HepG2 (cell line): Measurements from ENCODE around the gene CBX5. TPM values are rescaled to one million over a fixed set of nuclear protein-coding genes. Genes with fewer than 3 reads are reported as not detected.
A peak's percentile ranks its signal among the peaks of the same experiment; 100 is the strongest.

ENCODE experiments used
- CC2D1A ChIP-seq: sonication (generic); formaldehyde crosslinking; IDR thresholded peaks from 2 replicates; pipeline ENCODE4 v1.8.1; 2023; ENCODE audit warnings: mild to moderate bottlenecking, missing genetic modification reagents
- ESRRA ChIP-seq: sonication (generic); formaldehyde crosslinking; IDR thresholded peaks from 2 replicates; pipeline ENCODE4 v1.5.1; 2020; ENCODE audit warnings: mild to moderate bottlenecking, low read depth, missing genetic modification reagents
- ISL2 ChIP-seq: sonication (generic); formaldehyde crosslinking; IDR thresholded peaks from 2 replicates; pipeline ENCODE4 v1.5.0; 2020; ENCODE audit warnings: missing genetic modification reagents
- MAZ ChIP-seq, 2 experiments: sonication (generic) in 1 of 2; formaldehyde crosslinking in 1 of 2; IDR thresholded peaks; 2 replicates each; pipeline versions ENCODE4 v1.5.0 to v1.6.1; 2012 to 2020; ENCODE audit warnings: low read depth in 2 of 2, mild to moderate bottlenecking in 2 of 2, borderline replicate concordance in 1 of 2, improper control_type of control experiment in 1 of 2, low read length in 1 of 2, missing genetic modification reagents in 1 of 2, moderate library complexity in 1 of 2
- MXI1 ChIP-seq: IDR thresholded peaks from 3 replicates; pipeline ENCODE4 v1.6.1; 2012; ENCODE audit warnings: low read depth, low read length, inconsistent platforms, borderline replicate concordance
- NFYB ChIP-seq: sonication (generic); formaldehyde crosslinking; IDR thresholded peaks from 2 replicates; pipeline ENCODE4 v1.4.0; 2020; ENCODE audit warnings: missing genetic modification reagents
- NONO ChIP-seq, 2 experiments: fragments of 450-650 bp in 1 of 2; sonication (generic) in 1 of 2; formaldehyde crosslinking in 1 of 2; IDR thresholded peaks in 1 of 2; conservative IDR thresholded peaks in 1 of 2; 2 replicates each; pipeline versions ENCODE4 v1.6.1 to v1.8.0; 2017 to 2022; ENCODE audit warnings: mild to moderate bottlenecking in 1 of 2, missing genetic modification reagents in 1 of 2, moderate library complexity in 1 of 2
- POLR2A ChIP-seq, 2 experiments: IDR thresholded peaks; 2 replicates each; pipeline ENCODE4 v1.6.1; 2011; ENCODE audit warnings: low read depth in 2 of 2, low read length in 2 of 2, mild to moderate bottlenecking in 1 of 2, moderate library complexity in 1 of 2; ENCODE audit not compliant: insufficient read depth in 1 of 2
- RFXANK ChIP-seq: IDR thresholded peaks from 2 replicates; pipeline ENCODE4 v1.6.1; 2016
- SUZ12 ChIP-seq: fragments of 150-350 bp; IDR thresholded peaks from 2 replicates; pipeline ENCODE4 v1.6.1; 2014; ENCODE audit warnings: low read depth, low read length
- ZBTB1 ChIP-seq: sonication (generic); formaldehyde crosslinking; IDR thresholded peaks from 2 replicates; pipeline ENCODE4 v1.4.0; 2020; ENCODE audit warnings: missing genetic modification reagents, borderline replicate concordance
- ZC3H4 ChIP-seq: sonication (generic); formaldehyde crosslinking; IDR thresholded peaks from 2 replicates; pipeline ENCODE4 v1.4.0; 2020; ENCODE audit warnings: missing genetic modification reagents, borderline replicate concordance
- ZFP82 ChIP-seq: sonication (generic); formaldehyde crosslinking; IDR thresholded peaks from 2 replicates; pipeline ENCODE4 v1.5.1; 2020; ENCODE audit warnings: mild to moderate bottlenecking, missing genetic modification reagents, borderline replicate concordance
- ZNF33B ChIP-seq: sonication (generic); formaldehyde crosslinking; IDR thresholded peaks from 2 replicates; pipeline ENCODE4 v1.5.1; 2020; ENCODE audit warnings: mild to moderate bottlenecking, missing genetic modification reagents
- ZNF766 ChIP-seq: sonication (generic); formaldehyde crosslinking; IDR thresholded peaks from 2 replicates; pipeline ENCODE4 v1.5.0; 2020; ENCODE audit warnings: missing genetic modification reagents, borderline replicate concordance
- ZSCAN12 ChIP-seq: sonication (generic); formaldehyde crosslinking; IDR thresholded peaks from 2 replicates; pipeline ENCODE4 v1.9.0; 2021; ENCODE audit warnings: mild to moderate bottlenecking, missing genetic modification reagents
- ZZZ3 ChIP-seq: sonication (generic); formaldehyde crosslinking; IDR thresholded peaks from 2 replicates; pipeline ENCODE4 v1.4.0; 2020; ENCODE audit warnings: missing genetic modification reagents, mild to moderate bottlenecking, borderline replicate concordance
- polyA plus RNA-seq, 8 experiments: library from polyadenylated mRNA; depleted of rRNA in 3 of 8; stranded (reverse) in 7 of 8; unstranded in 1 of 8; fragments of >200 nt; fragmentation: Illumina TruSeq in 4 of 8; extraction: Trizol in 4 of 8; gene quantifications; 2 replicates each; pipeline versions ENCODE4 v1.2.1 to v1.2.3, GENCODE V29; 2011 to 2016; ENCODE audit warnings: low read depth in 4 of 8, missing spikeins in 1 of 8, mixed read lengths in 1 of 8; ENCODE audit not compliant: insufficient read depth in 1 of 8
- total RNA-seq, 5 experiments: library from RNA; depleted of rRNA; stranded (reverse); fragments of >200 nt; fragmentation: Illumina TruSeq; extraction: Trizol; gene quantifications; 2 replicates each; pipeline ENCODE4 v1.2.3, GENCODE V29; 2016; ENCODE audit warnings: low read depth in 1 of 5
- TF ChIP-seq, protein P1 (sequence below): sonication (generic); formaldehyde crosslinking; IDR thresholded peaks from 2 replicates; pipeline ENCODE4 v1.4.0; 2020; ENCODE audit warnings: missing genetic modification reagents
- TF ChIP-seq, protein P2 (sequence below): sonication (generic); formaldehyde crosslinking; IDR thresholded peaks from 2 replicates; pipeline ENCODE4 v1.4.0; 2020; ENCODE audit warnings: mild to moderate bottlenecking, low read depth, missing genetic modification reagents
- TF ChIP-seq, protein P3 (sequence below): sonication (generic); formaldehyde crosslinking; IDR thresholded peaks from 2 replicates; pipeline ENCODE4 v1.4.0; 2020; ENCODE audit warnings: missing genetic modification reagents; ENCODE audit errors: not compliant biosample characterization
- TF ChIP-seq, protein P4 (sequence below): sonication (generic); formaldehyde crosslinking; IDR thresholded peaks from 2 replicates; pipeline ENCODE4 v1.4.0; 2020; ENCODE audit warnings: missing genetic modification reagents

CBX5 gene
- total and polyA plus RNA-seq, 2 of the 13 experiments (the other 11 are each of a cell fraction or from before 2014, with no cell fraction given): 16.0 to 22.2 TPM

DNA sequence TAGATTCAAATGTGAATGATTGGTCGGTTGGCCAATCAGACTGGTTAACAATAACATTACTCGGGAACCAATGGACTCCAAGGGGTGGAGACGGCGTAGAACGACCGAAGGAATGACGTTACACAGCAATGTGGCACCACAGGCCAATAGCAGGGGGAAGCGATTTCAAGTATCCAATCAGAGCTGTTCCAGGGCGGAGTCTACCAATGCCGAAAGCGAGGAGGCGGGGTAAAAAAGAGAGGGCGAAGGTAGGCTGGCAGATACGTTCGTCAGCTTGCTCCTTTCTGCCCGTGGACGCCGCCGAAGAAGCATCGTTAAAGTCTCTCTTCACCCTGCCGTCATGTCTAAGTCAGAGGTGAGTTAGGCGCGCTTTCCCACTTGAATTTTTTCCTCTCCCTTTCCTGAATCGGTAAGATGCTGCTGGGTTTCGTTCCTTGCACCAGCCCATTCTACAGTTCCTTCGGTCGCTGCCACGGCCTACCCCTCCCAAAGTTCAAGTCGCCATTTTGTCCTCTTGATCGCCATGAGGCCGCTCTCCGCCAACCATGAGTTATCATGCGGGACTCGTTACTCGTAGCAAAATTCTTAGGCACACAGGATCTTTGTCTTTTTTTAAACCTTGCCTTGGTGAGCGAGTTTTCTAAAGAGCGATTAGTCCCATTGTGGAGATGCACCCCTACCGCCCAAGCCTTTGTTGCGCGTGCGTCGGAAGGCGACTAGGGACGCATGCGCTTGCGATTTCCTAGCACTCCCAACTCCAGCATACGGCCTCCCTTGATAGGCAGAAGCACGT is 742 bp upstream of the CBX5 start, which contains the start of gene HNRNPA1 (continued):
- TF ChIP-seq, protein P1, sequence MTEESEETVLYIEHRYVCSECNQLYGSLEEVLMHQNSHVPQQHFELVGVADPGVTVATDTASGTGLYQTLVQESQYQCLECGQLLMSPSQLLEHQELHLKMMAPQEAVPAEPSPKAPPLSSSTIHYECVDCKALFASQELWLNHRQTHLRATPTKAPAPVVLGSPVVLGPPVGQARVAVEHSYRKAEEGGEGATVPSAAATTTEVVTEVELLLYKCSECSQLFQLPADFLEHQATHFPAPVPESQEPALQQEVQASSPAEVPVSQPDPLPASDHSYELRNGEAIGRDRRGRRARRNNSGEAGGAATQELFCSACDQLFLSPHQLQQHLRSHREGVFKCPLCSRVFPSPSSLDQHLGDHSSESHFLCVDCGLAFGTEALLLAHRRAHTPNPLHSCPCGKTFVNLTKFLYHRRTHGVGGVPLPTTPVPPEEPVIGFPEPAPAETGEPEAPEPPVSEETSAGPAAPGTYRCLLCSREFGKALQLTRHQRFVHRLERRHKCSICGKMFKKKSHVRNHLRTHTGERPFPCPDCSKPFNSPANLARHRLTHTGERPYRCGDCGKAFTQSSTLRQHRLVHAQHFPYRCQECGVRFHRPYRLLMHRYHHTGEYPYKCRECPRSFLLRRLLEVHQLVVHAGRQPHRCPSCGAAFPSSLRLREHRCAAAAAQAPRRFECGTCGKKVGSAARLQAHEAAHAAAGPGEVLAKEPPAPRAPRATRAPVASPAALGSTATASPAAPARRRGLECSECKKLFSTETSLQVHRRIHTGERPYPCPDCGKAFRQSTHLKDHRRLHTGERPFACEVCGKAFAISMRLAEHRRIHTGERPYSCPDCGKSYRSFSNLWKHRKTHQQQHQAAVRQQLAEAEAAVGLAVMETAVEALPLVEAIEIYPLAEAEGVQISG: peak; percentile 36; the same call in 1 of the 2 replicates
- TF ChIP-seq ZNF766 (CRISPR knock-in tag) (peak; percentile 62; the same call in 1 of the 2 replicates), ISL2 (CRISPR knock-in tag) (no peak; the same call in 1 of the 2 replicates), ESRRA (no peak; the same call in 1 of the 2 replicates), ZBTB1 (CRISPR knock-in tag) (peak; percentile 79; the same call in 1 of the 2 replicates), ZSCAN12 (CRISPR knock-in tag) (peak; percentile 75; the same call in 1 of the 2 replicates), CC2D1A (CRISPR knock-in tag) (no peak), MXI1 (peak; percentile 35; the same call in 2 of the 3 replicates), MAZ (IDR thresholded peaks at IDR 0.05; ENCODE audit: borderline replicate concordance, low read depth, low read length) (no peak), MAZ (CRISPR knock-in tag; IDR thresholded peaks at IDR 0.05; ENCODE audit: low read depth) (peak; percentile 79; the same call in 1 of the 2 replicates), ZNF33B (CRISPR knock-in tag) (0 out of 2 replicates have a peak, but pooled peaks have one; percentile 53), NFYB (CRISPR knock-in tag) (peak; percentile 97), RFXANK (peak; percentile 22; the same call in 1 of the 2 replicates), ZC3H4 (peak; percentile 99), NONO (IDR thresholded peaks at IDR 0.05) (no peak), NONO (CRISPR knock-in tag; conservative IDR thresholded peaks at IDR 0.05) (peak; percentile 77), POLR2A (IDR thresholded peaks at IDR 0.05; ENCODE audit: insufficient read depth in 1 of 2, low read depth in 2 of 2, low read length in 2 of 2) (peak; percentile 99 to 100), ZFP82 (CRISPR knock-in tag) (0 out of 2 replicates have a peak, but pooled peaks have one; percentile 34), ZZZ3 (peak; percentile 51; the same call in 1 of the 2 replicates), SUZ12 (no peak)
- TF ChIP-seq, protein P2, sequence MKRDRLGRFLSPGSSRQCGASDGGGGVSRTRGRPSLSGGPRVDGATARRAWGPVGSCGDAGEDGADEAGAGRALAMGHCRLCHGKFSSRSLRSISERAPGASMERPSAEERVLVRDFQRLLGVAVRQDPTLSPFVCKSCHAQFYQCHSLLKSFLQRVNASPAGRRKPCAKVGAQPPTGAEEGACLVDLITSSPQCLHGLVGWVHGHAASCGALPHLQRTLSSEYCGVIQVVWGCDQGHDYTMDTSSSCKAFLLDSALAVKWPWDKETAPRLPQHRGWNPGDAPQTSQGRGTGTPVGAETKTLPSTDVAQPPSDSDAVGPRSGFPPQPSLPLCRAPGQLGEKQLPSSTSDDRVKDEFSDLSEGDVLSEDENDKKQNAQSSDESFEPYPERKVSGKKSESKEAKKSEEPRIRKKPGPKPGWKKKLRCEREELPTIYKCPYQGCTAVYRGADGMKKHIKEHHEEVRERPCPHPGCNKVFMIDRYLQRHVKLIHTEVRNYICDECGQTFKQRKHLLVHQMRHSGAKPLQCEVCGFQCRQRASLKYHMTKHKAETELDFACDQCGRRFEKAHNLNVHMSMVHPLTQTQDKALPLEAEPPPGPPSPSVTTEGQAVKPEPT (CRISPR knock-in tag): 0 out of 2 replicates have a peak, but pooled peaks have one; percentile 29
- TF ChIP-seq, protein P3, sequence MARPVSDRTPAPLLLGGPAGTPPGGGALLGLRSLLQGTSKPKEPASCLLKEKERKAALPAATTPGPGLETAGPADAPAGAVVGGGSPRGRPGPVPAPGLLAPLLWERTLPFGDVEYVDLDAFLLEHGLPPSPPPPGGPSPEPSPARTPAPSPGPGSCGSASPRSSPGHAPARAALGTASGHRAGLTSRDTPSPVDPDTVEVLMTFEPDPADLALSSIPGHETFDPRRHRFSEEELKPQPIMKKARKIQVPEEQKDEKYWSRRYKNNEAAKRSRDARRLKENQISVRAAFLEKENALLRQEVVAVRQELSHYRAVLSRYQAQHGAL (CRISPR knock-in tag): peak; percentile 78
- TF ChIP-seq, protein P4, sequence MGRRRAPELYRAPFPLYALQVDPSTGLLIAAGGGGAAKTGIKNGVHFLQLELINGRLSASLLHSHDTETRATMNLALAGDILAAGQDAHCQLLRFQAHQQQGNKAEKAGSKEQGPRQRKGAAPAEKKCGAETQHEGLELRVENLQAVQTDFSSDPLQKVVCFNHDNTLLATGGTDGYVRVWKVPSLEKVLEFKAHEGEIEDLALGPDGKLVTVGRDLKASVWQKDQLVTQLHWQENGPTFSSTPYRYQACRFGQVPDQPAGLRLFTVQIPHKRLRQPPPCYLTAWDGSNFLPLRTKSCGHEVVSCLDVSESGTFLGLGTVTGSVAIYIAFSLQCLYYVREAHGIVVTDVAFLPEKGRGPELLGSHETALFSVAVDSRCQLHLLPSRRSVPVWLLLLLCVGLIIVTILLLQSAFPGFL: 0 out of 2 replicates have a peak, but pooled peaks have one; percentile 16
